PC-9 (cell line): ENCODE data around the gene GYG1. TPM values are rescaled to one million over a fixed set of nuclear protein-coding genes. Genes with fewer than 3 reads are reported as not detected.

ENCODE experiments used
- BruUV-seq: library from RNA; stranded (reverse); fragments of 400-500 nt; replicated peaks from 2 replicates; lab custom pipeline; 2021; lab: Mats Ljungman, UMichigan
- CTCF ChIA-PET: fragments of 300-600 bp; sonication (Branson Sonifier 250); formaldehyde crosslinking; loops from one replicate; lab custom pipeline; 2022; ENCODE audit warnings: antibody characterized with exemption; lab: Charles Lee
- POLR2A ChIA-PET: fragments of 300-600 bp; sonication (Branson Sonifier 250); formaldehyde crosslinking; loops from one replicate; lab custom pipeline; 2022; ENCODE audit warnings: antibody characterized with exemption; ENCODE audit not compliant: unreplicated experiment; lab: Charles Lee
- DNase-seq, 2 experiments: peaks; one replicate each; pipeline versions ENCODE4 v3.0.0 to v3.0.0-alpha.2; 2015 to 2022; ENCODE audit warnings: mixed read lengths in 1 of 2
- H2AFZ ChIP-seq: fragments of 200-600 bp; sonication (generic); 2 replicates; pipeline ENCODE4 v1.8.1; 2017; ENCODE audit warnings: antibody characterized with exemption
- H3F3A ChIP-seq: fragments of 200-600 bp; sonication (generic); 2 replicates; pipeline ENCODE4 v1.8.1; 2017; ENCODE audit warnings: antibody characterized with exemption, mild to moderate bottlenecking, low read depth; ENCODE audit not compliant: insufficient read depth
- H3K27ac ChIP-seq: fragments of 200-600 bp; sonication (generic); 2 replicates; pipeline ENCODE4 v1.6.1; 2016; ENCODE audit warnings: mixed run types
- H3K27me3 ChIP-seq: fragments of 200-600 bp; sonication (generic); 2 replicates; pipeline ENCODE4 v1.6.1; 2016; ENCODE audit warnings: low read depth, mixed run types; ENCODE audit not compliant: insufficient read depth
- H3K36me3 ChIP-seq: fragments of 200-600 bp; sonication (generic); 2 replicates; pipeline ENCODE4 v1.6.1; 2016; ENCODE audit warnings: low read depth, mixed run types
- H3K4me1 ChIP-seq: fragments of 200-600 bp; sonication (generic); replicated peaks from 2 replicates; pipeline ENCODE4 v1.6.1; 2016; ENCODE audit warnings: mixed run types; ENCODE audit not compliant: insufficient read depth
- H3K4me2 ChIP-seq: fragments of 200-600 bp; sonication (generic); 2 replicates; pipeline ENCODE4 v1.6.1; 2017; ENCODE audit warnings: mixed run types
- H3K4me3 ChIP-seq: fragments of 200-600 bp; sonication (generic); 2 replicates; pipeline ENCODE4 v1.6.1; 2016; ENCODE audit warnings: mixed run types
- H3K79me2 ChIP-seq: fragments of 200-600 bp; sonication (generic); 2 replicates; pipeline ENCODE4 v1.6.1; 2017; ENCODE audit warnings: low read depth, mixed run types
- H3K9me2 ChIP-seq: fragments of 200-600 bp; sonication (generic); 2 replicates; pipeline ENCODE4 v1.8.1; 2017; ENCODE audit warnings: mild to moderate bottlenecking; ENCODE audit not compliant: insufficient read depth
- H3K9me3 ChIP-seq: fragments of 200-600 bp; sonication (generic); 2 replicates; pipeline ENCODE4 v1.8.1; 2016; ENCODE audit warnings: low read depth; ENCODE audit not compliant: insufficient read depth
- H4K20me1 ChIP-seq: fragments of 200-600 bp; sonication (generic); 2 replicates; pipeline ENCODE4 v1.8.1; 2017; ENCODE audit not compliant: insufficient read depth
- EZH2 ChIP-seq: fragments of 200-600 bp; sonication (generic); IDR thresholded peaks from 2 replicates; pipeline ENCODE4 v1.8.0; 2017; ENCODE audit warnings: antibody characterized with exemption, low read depth
- intact Hi-C: fragments of 100-400 bp; cut with micrococcal nuclease; formaldehyde crosslinking; loops from one replicate; pipeline ENCODE4 v1.10.0; 2022; ENCODE audit not compliant: unreplicated experiment
- total RNA-seq: library from RNA; stranded (reverse); gene quantifications from 2 replicates; pipeline ENCODE4 v1.2.3, GENCODE V29; 2021
- TF ChIP-seq, protein P1 (sequence below): fragments of 200-600 bp; sonication (generic); conservative IDR thresholded peaks from 2 replicates; pipeline ENCODE4 v1.6.1; 2017; ENCODE audit warnings: mixed run types, antibody characterized with exemption, mild to moderate bottlenecking, moderate library complexity

Gene GYG1
- total RNA-seq, 1 experiment from 2014 or later = 16.5 TPM

DNA sequence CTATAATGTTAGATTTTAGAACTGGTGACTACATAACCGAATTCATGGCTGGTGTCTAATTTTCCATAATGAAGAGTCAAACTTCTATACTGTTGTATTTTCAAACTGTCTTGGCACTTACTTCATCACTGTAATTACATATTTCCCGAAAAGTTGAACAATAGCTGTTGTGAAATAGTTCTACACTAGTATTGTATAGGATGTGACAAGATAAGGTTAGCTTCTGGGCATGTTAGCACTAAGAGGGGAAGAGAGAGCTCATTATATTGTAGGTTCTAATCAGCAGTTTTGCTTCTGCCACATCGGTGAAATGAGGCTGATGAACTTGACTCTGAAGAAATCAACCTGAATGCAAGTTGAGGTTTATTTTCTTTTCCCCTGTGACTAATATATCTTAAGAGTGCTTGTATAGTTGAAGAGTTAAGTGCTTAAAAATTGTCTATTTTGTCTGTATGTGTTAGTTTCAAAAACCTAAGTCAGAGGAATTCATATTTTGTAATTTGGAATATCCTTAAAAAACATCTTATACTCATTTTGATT, 8.9 kb downstream of the GYG1 start:
- Histone ChIP-seq H3K9me3 (no peaks in the 10 kb centered on the region), H3K4me3 (no peak overlapping the region), H3K79me2 (no peaks in the 10 kb centered on the region), H3K36me3 (no peaks in the 10 kb centered on the region), H3K4me2 (no peak overlapping the region), H3K27me3 (no peaks in the 10 kb centered on the region), H4K20me1 (no peaks in the 10 kb centered on the region), H3K4me1 (peaks cover 7% of the 10 kb centered on the region; the same call in 1 of the 2 replicates), H3F3A (peaks cover 14% of the 10 kb centered on the region; the same call in 1 of the 2 replicates), H3K9me2 (no peaks in the 10 kb centered on the region), H2AFZ (no peak overlapping the region), H3K27ac (no peak overlapping the region)
- POLR2A ChIA-PET = interaction anchor here (0.6 kb wide), 1 partner anchor 517 kb away, joined by 4 read pairs; no protein-coding TSS in a partner anchor
- no TSS peak for BruUV-seq
- no peak for TF ChIP-seq EZH2
- TF ChIP-seq, protein P1, sequence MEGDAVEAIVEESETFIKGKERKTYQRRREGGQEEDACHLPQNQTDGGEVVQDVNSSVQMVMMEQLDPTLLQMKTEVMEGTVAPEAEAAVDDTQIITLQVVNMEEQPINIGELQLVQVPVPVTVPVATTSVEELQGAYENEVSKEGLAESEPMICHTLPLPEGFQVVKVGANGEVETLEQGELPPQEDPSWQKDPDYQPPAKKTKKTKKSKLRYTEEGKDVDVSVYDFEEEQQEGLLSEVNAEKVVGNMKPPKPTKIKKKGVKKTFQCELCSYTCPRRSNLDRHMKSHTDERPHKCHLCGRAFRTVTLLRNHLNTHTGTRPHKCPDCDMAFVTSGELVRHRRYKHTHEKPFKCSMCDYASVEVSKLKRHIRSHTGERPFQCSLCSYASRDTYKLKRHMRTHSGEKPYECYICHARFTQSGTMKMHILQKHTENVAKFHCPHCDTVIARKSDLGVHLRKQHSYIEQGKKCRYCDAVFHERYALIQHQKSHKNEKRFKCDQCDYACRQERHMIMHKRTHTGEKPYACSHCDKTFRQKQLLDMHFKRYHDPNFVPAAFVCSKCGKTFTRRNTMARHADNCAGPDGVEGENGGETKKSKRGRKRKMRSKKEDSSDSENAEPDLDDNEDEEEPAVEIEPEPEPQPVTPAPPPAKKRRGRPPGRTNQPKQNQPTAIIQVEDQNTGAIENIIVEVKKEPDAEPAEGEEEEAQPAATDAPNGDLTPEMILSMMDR = no peak
- DNase-seq = no peak
- CTCF ChIA-PET = no interaction called here
- intact Hi-C loops = no loop called here

DNA sequence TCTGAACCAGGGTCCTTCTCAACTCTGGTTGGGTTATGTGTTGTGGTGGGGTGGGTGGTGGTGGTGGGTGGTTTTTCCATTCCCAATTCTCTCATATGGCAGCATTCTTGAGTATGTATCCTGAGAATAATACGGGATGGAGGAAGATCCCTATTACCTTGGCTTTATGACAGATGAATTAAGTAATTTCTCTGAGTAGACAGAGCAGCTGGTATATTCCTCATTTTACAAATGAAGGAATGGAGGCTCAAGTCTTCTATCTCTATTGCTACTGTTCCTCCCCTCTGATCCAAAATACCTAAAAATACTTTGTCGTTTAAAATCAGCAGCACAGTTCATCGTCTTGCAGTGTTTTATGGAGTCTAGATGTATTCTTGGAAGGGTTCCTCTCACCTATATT, 10.4 kb downstream of the GYG1 start:
- H3K36me3 ChIP-seq = no peaks in the 10 kb centered on the region
- no peak overlapping the region for H2AFZ ChIP-seq
- no peak overlapping the region for H3K4me3 ChIP-seq
- BruUV-seq = no TSS peak
- H3K27me3 ChIP-seq = no peaks in the 10 kb centered on the region
- DNase-seq = no peak
- peaks cover 14% of the 10 kb centered on the region; the same call in 1 of the 2 replicates for H3F3A ChIP-seq
- H4K20me1 ChIP-seq = no peaks in the 10 kb centered on the region
- intact Hi-C loops = no loop called here
- TF ChIP-seq, protein P1 = no peak
- TF ChIP-seq EZH2 = no peak
- no peak overlapping the region for H3K27ac ChIP-seq
- CTCF ChIA-PET = no interaction called here
- H3K4me1 ChIP-seq = peaks cover 7% of the 10 kb centered on the region; the same call in 1 of the 2 replicates
- no peaks in the 10 kb centered on the region for H3K9me3 ChIP-seq
- H3K79me2 ChIP-seq = no peaks in the 10 kb centered on the region
- H3K9me2 ChIP-seq = no peaks in the 10 kb centered on the region
- POLR2A ChIA-PET = no interaction called here
- H3K4me2 ChIP-seq = no peak overlapping the region

DNA sequence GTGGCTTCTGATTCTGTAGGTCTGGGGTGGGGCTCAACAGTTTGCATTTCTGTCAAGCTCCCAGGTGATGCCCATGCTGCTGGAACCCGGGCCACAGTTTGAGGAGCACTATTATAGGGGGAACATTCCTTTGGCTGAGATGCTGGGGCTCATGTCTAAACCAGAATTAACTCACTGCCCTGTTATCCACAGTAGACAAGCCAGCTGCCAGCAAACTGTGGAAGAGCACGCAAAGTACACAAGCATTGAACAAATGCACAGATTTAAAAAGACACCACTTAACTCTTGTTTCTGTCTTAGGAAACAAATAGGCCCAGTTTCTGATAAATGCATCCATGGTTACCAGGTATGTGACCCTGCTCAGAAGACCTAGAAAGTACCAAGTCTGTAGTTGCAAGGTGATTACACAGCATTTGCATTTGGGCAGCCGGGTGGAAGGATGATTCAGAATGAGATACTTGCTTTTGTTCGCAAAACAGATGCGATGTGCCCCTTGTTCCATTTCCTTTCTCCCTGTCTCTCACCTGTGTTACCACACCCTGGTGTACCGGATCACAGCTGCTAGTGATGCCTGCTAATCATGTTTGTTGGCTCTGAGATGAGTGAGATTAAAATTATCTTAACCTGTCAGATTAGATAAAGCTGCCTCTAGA, 12.4 kb downstream of the GYG1 start:
- H3K4me3 ChIP-seq = no peak overlapping the region
- H3K36me3 ChIP-seq = no peaks in the 10 kb centered on the region
- no peak overlapping the region for H2AFZ ChIP-seq
- peaks cover 7% of the 10 kb centered on the region; the same call in 1 of the 2 replicates for H3K4me1 ChIP-seq
- no TSS peak for BruUV-seq
- POLR2A ChIA-PET = no interaction called here
- CTCF ChIA-PET = interaction anchor here (0.5 kb wide), 1 partner anchor 48 kb away, joined by 5 read pairs; no protein-coding TSS in a partner anchor
- intact Hi-C loops = no loop called here
- H3K9me3 ChIP-seq = no peaks in the 10 kb centered on the region
- H3K79me2 ChIP-seq = no peaks in the 10 kb centered on the region
- H3K9me2 ChIP-seq = no peaks in the 10 kb centered on the region
- H3K4me2 ChIP-seq = no peak overlapping the region
- H3K27ac ChIP-seq = no peak overlapping the region
- peaks cover 14% of the 10 kb centered on the region; the same call in 1 of the 2 replicates for H3F3A ChIP-seq
- H4K20me1 ChIP-seq = no peaks in the 10 kb centered on the region
- no peak for TF ChIP-seq EZH2
- TF ChIP-seq, protein P1 = no peak
- no peaks in the 10 kb centered on the region for H3K27me3 ChIP-seq
- DNase-seq = peak; percentile 7 to 47
